IMR-90 (cell line): Measurements from ENCODE around the gene NTM. TPM values are rescaled to one million over a fixed set of nuclear protein-coding genes. Genes with fewer than 3 reads are reported as not detected.

Experiments
- ATAC-seq: fragments of 200-7000 bp; cut with Tn5 transposase; 2 replicates; pipeline ENCODE4 v1.9.1; 2020; ENCODE audit warnings: low read depth, mild to moderate bottlenecking, moderate library complexity
- BruUV-seq: library from RNA; stranded (reverse); fragments of 400-500 nt; replicated peaks from 2 replicates; lab custom pipeline; 2021; lab: Mats Ljungman, UMichigan
- CTCF ChIA-PET: fragments of 300-600 bp; formaldehyde crosslinking; extraction: SDS; loops from one replicate; lab custom pipeline; 2021; ENCODE audit warnings: antibody characterized with exemption; lab: Yijun Ruan, JAX
- POLR2A ChIA-PET: fragments of 300-600 bp; sonication (Branson Sonifier 250); formaldehyde crosslinking; loops from one replicate; lab custom pipeline; 2022; ENCODE audit warnings: antibody characterized with exemption; ENCODE audit not compliant: unreplicated experiment; lab: Charles Lee
- DNase-seq: peaks from one replicate; pipeline ENCODE4 v3.0.0; 2013
- H2AFZ ChIP-seq: replicated peaks from 2 replicates; pipeline ENCODE3; 2013; ENCODE audit warnings: low read length, mild to moderate bottlenecking; ENCODE audit not compliant: poor library complexity
- H2AK5ac ChIP-seq: 2 replicates; pipeline ENCODE4 v1.6.1; 2013; ENCODE audit warnings: low read depth, low read length, inconsistent platforms
- H2AK9ac ChIP-seq: replicated peaks from 2 replicates; pipeline ENCODE3; 2013; ENCODE audit warnings: mild to moderate bottlenecking, low read depth, low read length, moderate library complexity; ENCODE audit not compliant: poor library complexity
- H2BK120ac ChIP-seq: 2 replicates; pipeline ENCODE4 v1.6.1; 2013; ENCODE audit warnings: low read depth, low read length, inconsistent platforms
- H2BK15ac ChIP-seq: 3 replicates; pipeline ENCODE4 v1.6.1; 2013; ENCODE audit warnings: low read depth, low read length, inconsistent platforms
- H2BK20ac ChIP-seq: 2 replicates; pipeline ENCODE4 v1.6.1; 2013; ENCODE audit warnings: low read depth, mild to moderate bottlenecking, inconsistent platforms, low read length, moderate library complexity
- H2BK5ac ChIP-seq: 2 replicates; pipeline ENCODE4 v1.6.1; 2013; ENCODE audit warnings: mild to moderate bottlenecking, low read depth, low read length, inconsistent platforms; ENCODE audit not compliant: poor library complexity, severe bottlenecking
- H3K14ac ChIP-seq: replicated peaks from 2 replicates; pipeline ENCODE4 v1.6.1; 2013; ENCODE audit warnings: low read depth, low read length, inconsistent platforms
- H3K18ac ChIP-seq: 2 replicates; pipeline ENCODE4 v1.6.1; 2013; ENCODE audit warnings: low read depth, low read length, control low read depth
- H3K23ac ChIP-seq: 2 replicates; pipeline ENCODE4 v1.6.1; 2013; ENCODE audit warnings: low read depth, low read length, inconsistent platforms
- H3K27ac ChIP-seq: 2 replicates; pipeline ENCODE4 v1.5.1; 2013; ENCODE audit warnings: mild to moderate bottlenecking, control low read depth, low read length; ENCODE audit not compliant: insufficient read depth
- H3K27me3 ChIP-seq: 2 replicates; pipeline ENCODE4 v1.6.1; 2013; ENCODE audit warnings: low read length; ENCODE audit not compliant: control insufficient read depth, insufficient read depth
- H3K36me3 ChIP-seq: 2 replicates; pipeline ENCODE4 v1.6.1; 2013; ENCODE audit warnings: low read length, mixed read lengths; ENCODE audit not compliant: control insufficient read depth, insufficient read depth
- H3K4ac ChIP-seq: 2 replicates; pipeline ENCODE4 v1.6.1; 2013; ENCODE audit warnings: low read depth, low read length, inconsistent platforms
- H3K4me1 ChIP-seq: 2 replicates; pipeline ENCODE4 v1.6.1; 2013; ENCODE audit warnings: low read length, mixed read lengths; ENCODE audit not compliant: control insufficient read depth, insufficient read depth
- H3K4me2 ChIP-seq: 2 replicates; pipeline ENCODE4 v1.6.1; 2013; ENCODE audit warnings: low read depth, mild to moderate bottlenecking, control low read depth, low read length, moderate library complexity
- H3K4me3 ChIP-seq: 2 replicates; pipeline ENCODE4 v1.5.1; 2013; ENCODE audit warnings: low read depth, mild to moderate bottlenecking, control low read depth, low read length, moderate library complexity; ENCODE audit not compliant: insufficient read depth
- H3K56ac ChIP-seq: 2 replicates; pipeline ENCODE4 v1.6.1; 2013; ENCODE audit warnings: low read length, inconsistent platforms; ENCODE audit not compliant: insufficient read depth; ENCODE audit errors: extremely low read depth
- H3K79me1 ChIP-seq, 2 experiments: 2 replicates each; pipeline ENCODE4 v1.6.1; 2013; ENCODE audit warnings: low read length in 2 of 2, inconsistent platforms in 1 of 2, low read depth in 1 of 2
- H3K9ac ChIP-seq: 2 replicates; pipeline ENCODE4 v1.6.1; 2013; ENCODE audit warnings: low read depth, low read length, control low read depth
- H3K9me1 ChIP-seq: 2 replicates; pipeline ENCODE4 v1.6.1; 2013; ENCODE audit warnings: low read length, inconsistent platforms; ENCODE audit not compliant: insufficient read depth
- H3K9me3 ChIP-seq: 2 replicates; pipeline ENCODE4 v1.6.1; 2013; ENCODE audit warnings: low read length; ENCODE audit not compliant: control insufficient read depth, insufficient read depth
- H4K20me1 ChIP-seq: 2 replicates; pipeline ENCODE4 v1.6.1; 2013; ENCODE audit warnings: low read length, inconsistent platforms; ENCODE audit not compliant: insufficient read depth
- H4K5ac ChIP-seq: 2 replicates; pipeline ENCODE4 v1.6.1; 2013; ENCODE audit warnings: mild to moderate bottlenecking, low read depth, low read length, control low read depth
- H4K8ac ChIP-seq, 2 experiments: 2 replicates each; pipeline ENCODE4 v1.6.1; 2013; ENCODE audit warnings: low read depth in 2 of 2, low read length in 2 of 2, control low read depth in 1 of 2, inconsistent platforms in 1 of 2
- H4K91ac ChIP-seq: 2 replicates; pipeline ENCODE4 v1.6.1; 2013; ENCODE audit warnings: low read depth, low read length, inconsistent platforms; ENCODE audit not compliant: insufficient read depth
- CHD1 ChIP-seq: IDR thresholded peaks from 2 replicates; pipeline ENCODE4 v1.6.1; 2012; ENCODE audit warnings: low read depth, low read length, improper control_type of control experiment
- MAFK ChIP-seq: IDR thresholded peaks from 2 replicates; pipeline ENCODE4 v1.6.1; 2012; ENCODE audit warnings: low read depth, low read length, improper control_type of control experiment
- MAZ ChIP-seq: IDR thresholded peaks from 2 replicates; pipeline ENCODE4 v1.6.1; 2012; ENCODE audit warnings: low read depth, mild to moderate bottlenecking, low read length, improper control_type of control experiment, moderate library complexity, borderline replicate concordance
- NFE2L2 ChIP-seq: fragments of 150-350 bp; IDR thresholded peaks from 2 replicates; pipeline ENCODE4 v1.6.1; 2016; ENCODE audit warnings: low read depth, mild to moderate bottlenecking, low read length
- WGBS, 2 experiments: methylation state at CpG; one replicate each; pipeline versions ENCODE4 v1.1.5 to v1.1.7; 2013; ENCODE audit warnings: missing lambda C conversion rate in 2 of 2; ENCODE audit not compliant: insufficient read length in 1 of 2; ENCODE audit errors: extremely low coverage in 2 of 2; 5-methylcytosine and 5-hydroxymethylcytosine counted together
- dilution Hi-C: fragments of 300-500 bp; cut with HindIII; formaldehyde crosslinking; loops from one replicate; pipeline ENCODE4 v1.14.3; 2018; ENCODE audit warnings: low sequenced_read_pairs; ENCODE audit not compliant: unreplicated experiment
- in situ Hi-C: fragments of 300-500 bp; cut with MboI; formaldehyde crosslinking; loops from 3 replicates; pipeline ENCODE4 v1.14.3; 2019; ENCODE audit warnings: low sequenced_read_pairs, inconsistent platforms, mixed read lengths
- intact Hi-C: fragments of 100-400 bp; cut with micrococcal nuclease; formaldehyde crosslinking; loops from 2 replicates; pipeline ENCODE4 v1.10.0; 2022
- polyA plus RNA-seq, 3 experiments: library from polyadenylated mRNA; depleted of rRNA; stranded (reverse); fragments of >200 nt; gene quantifications; 2 replicates each; pipeline ENCODE4 v1.2.3, GENCODE V29; 2012; ENCODE audit warnings: low replicate concordance in 1 of 3
- total RNA-seq: library from RNA; depleted of rRNA; stranded (reverse); fragments of >200 nt; gene quantifications from 2 replicates; pipeline ENCODE4 v1.2.3, GENCODE V29; 2012

The NTM gene
- total and polyA plus RNA-seq, 2 of the 4 experiments (the other 2 are of a cell fraction): 19.5 to 25.5 TPM

DNA sequence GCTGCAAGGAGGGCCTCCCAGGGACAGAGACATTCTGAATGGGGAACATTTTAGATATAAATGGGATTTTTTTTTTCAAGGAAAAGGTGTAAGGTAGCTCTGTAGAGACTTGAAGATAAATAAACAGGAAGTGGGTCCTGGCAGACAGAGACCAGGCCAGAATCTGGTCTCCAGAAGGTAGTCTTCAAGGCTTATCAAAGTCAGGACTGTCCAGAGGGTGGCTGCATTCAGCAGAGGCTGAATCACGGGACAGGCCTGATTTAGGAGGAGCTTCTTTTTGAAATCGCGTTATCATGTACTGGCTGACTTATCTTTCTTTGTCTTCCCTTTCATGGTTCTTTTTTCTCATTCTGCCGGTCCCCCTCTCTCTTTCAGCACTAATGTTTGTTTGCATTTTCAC, 542.9 kb downstream of the NTM start:
- Histone ChIP-seq H3K9me1 (peaks cover 13% of the 10 kb centered on the region), H3K9ac (no peak overlapping the region), H2AK9ac (no peak overlapping the region), H2AK5ac (0 out of 2 replicates have a peak overlapping the region, but pooled peaks have one; percentile 52), H3K18ac (peak overlapping the region; percentile 22; the same call in 1 of the 2 replicates), H3K79me1 (peaks cover 46 to 76% of the 10 kb centered on the region in 2 experiments), H3K4me1 (peaks cover 5% of the 10 kb centered on the region), H3K56ac (no peak overlapping the region), H4K8ac (peak overlapping the region; percentile 49 to 72; a peak in 2 of 4 replicates), H4K20me1 (no peaks in the 10 kb centered on the region), H3K23ac (no peak overlapping the region), H2BK5ac (peak overlapping the region; percentile 18), H3K27ac (no peak overlapping the region), H3K27me3 (no peaks in the 10 kb centered on the region), H3K4me3 (no peak overlapping the region), H3K36me3 (no peaks in the 10 kb centered on the region), H3K14ac (peak overlapping the region; percentile 12), H3K4ac (peak overlapping the region; percentile 67), H2AFZ (no peak overlapping the region), H3K9me3 (no peaks in the 10 kb centered on the region), H2BK20ac (peak overlapping the region; percentile 64), H4K5ac (no peak overlapping the region), H2BK120ac (peak overlapping the region; percentile 15; the same call in 1 of the 2 replicates), H3K4me2 (no peak overlapping the region), H4K91ac (peak overlapping the region; percentile 43; the same call in 1 of the 2 replicates), H2BK15ac (peak overlapping the region; percentile 53; the same call in 1 of the 3 replicates)
- ATAC-seq (no peak), DNase-seq (peak; percentile 40)
- WGBS, 2 experiments: no CpG with 5 or more reads among the region's 4 CpGs
- dilution Hi-C loops: no loop called here
- no TSS peak for BruUV-seq
- POLR2A ChIA-PET: no interaction called here
- in situ Hi-C loops: no loop called here
- intact Hi-C loops: loop anchor here (5.0 kb wide), 2 partner anchors 149 to 199 kb away; no protein-coding TSS in a partner anchor
- no peak for TF ChIP-seq NFE2L2
- no peak for TF ChIP-seq CHD1
- TF ChIP-seq MAZ: no peak
- TF ChIP-seq MAFK: no peak
- CTCF ChIA-PET: interaction anchor here (0.6 to 3.6 kb wide), 4 partner anchors 9 to 213 kb away, joined by 3 to 28 read pairs (median 3); no protein-coding TSS in a partner anchor
